A673 (cell line): ENCODE data around the gene MAPRE3. TPM values are rescaled to one million over a fixed set of nuclear protein-coding genes. Genes with fewer than 3 reads are reported as not detected.

Experiments
- BruUV-seq: library from RNA; stranded (reverse); fragments of 400-500 nt; replicated peaks from 2 replicates; lab custom pipeline; 2021; lab: Mats Ljungman, UMichigan
- CTCF ChIA-PET: fragments of 300-600 bp; sonication (Branson Sonifier 250); formaldehyde crosslinking; loops from one replicate; lab custom pipeline; 2022; ENCODE audit warnings: antibody characterized with exemption; lab: Charles Lee
- POLR2A ChIA-PET: fragments of 300-600 bp; sonication (Branson Sonifier 250); formaldehyde crosslinking; loops from one replicate; lab custom pipeline; 2022; ENCODE audit warnings: antibody characterized with exemption; ENCODE audit not compliant: low non-redundant PET; lab: Charles Lee
- DNase-seq: peaks from one replicate; pipeline ENCODE4 v3.0.0-alpha.2; 2015; ENCODE audit warnings: low spot score
- H3K27ac ChIP-seq: fragments of 200-600 bp; sonication (generic); 2 replicates; pipeline ENCODE4 v1.5.1; 2016; ENCODE audit warnings: mixed run types, low read depth, mild to moderate bottlenecking, mixed read lengths, antibody characterized with exemption, low read length; ENCODE audit not compliant: poor library complexity, severe bottlenecking
- H3K27me3 ChIP-seq: fragments of 200-600 bp; sonication (generic); replicated peaks from 2 replicates; pipeline ENCODE4 v1.6.1; 2017; ENCODE audit warnings: mixed run types, low read depth, mild to moderate bottlenecking, mixed read lengths, antibody characterized with exemption, low read length; ENCODE audit not compliant: insufficient read depth, poor library complexity
- H3K36me3 ChIP-seq: fragments of 200-600 bp; sonication (generic); 2 replicates; pipeline ENCODE4 v1.6.1; 2016; ENCODE audit warnings: mixed run types, mild to moderate bottlenecking, mixed read lengths, antibody characterized with exemption, low read length; ENCODE audit not compliant: insufficient read depth, poor library complexity, severe bottlenecking
- H3K4me1 ChIP-seq: fragments of 200-600 bp; sonication (generic); 2 replicates; pipeline ENCODE4 v1.6.1; 2017; ENCODE audit warnings: mixed run types, mild to moderate bottlenecking, mixed read lengths, antibody characterized with exemption, low read length; ENCODE audit not compliant: insufficient read depth, poor library complexity, severe bottlenecking
- H3K4me3 ChIP-seq: fragments of 200-600 bp; sonication (generic); 2 replicates; pipeline ENCODE4 v1.5.1; 2016; ENCODE audit warnings: low read depth, mixed run types, mild to moderate bottlenecking, mixed read lengths, low read length; ENCODE audit not compliant: poor library complexity, severe bottlenecking
- H3K9me3 ChIP-seq: fragments of 200-600 bp; sonication (generic); 2 replicates; pipeline ENCODE4 v1.6.1; 2016; ENCODE audit warnings: mixed run types, low read depth, mild to moderate bottlenecking, mixed read lengths, antibody characterized with exemption, low read length; ENCODE audit not compliant: poor library complexity, severe bottlenecking
- CTCF ChIP-seq: fragments of 300-800, 200-600 bp; sonication (generic); conservative IDR thresholded peaks from 2 replicates; pipeline ENCODE4 v1.5.1; 2017; ENCODE audit warnings: low read depth, mild to moderate bottlenecking, antibody characterized with exemption, low read length, moderate library complexity, mixed read lengths
- EZH2 ChIP-seq: fragments of 200-600 bp; sonication (generic); IDR thresholded peaks from 2 replicates; pipeline ENCODE4 v1.6.1; 2017; ENCODE audit warnings: borderline replicate concordance, low read depth, mild to moderate bottlenecking, mixed read lengths, antibody characterized with exemption, low read length; ENCODE audit not compliant: poor library complexity, severe bottlenecking
- intact Hi-C: fragments of 100-400 bp; cut with micrococcal nuclease; formaldehyde crosslinking; loops from one replicate; pipeline ENCODE4 v1.10.0; 2022; ENCODE audit not compliant: unreplicated experiment
- total RNA-seq: library from RNA; stranded (reverse); gene quantifications from 2 replicates; pipeline ENCODE4 v1.2.3, GENCODE V29; 2021

Gene MAPRE3
- total RNA-seq, 1 experiment from 2014 or later = 8.4 TPM

- Histone ChIP-seq H3K4me1 (no peaks in the 10 kb centered on the region), H3K36me3 (peaks cover 38% of the 10 kb centered on the region), H3K4me3 (no peak overlapping the region), H3K9me3 (no peaks in the 10 kb centered on the region), H3K27me3 (no peaks in the 10 kb centered on the region), H3K27ac (no peak overlapping the region)
- ChIA-PET CTCF (no interaction called here), POLR2A (no interaction called here)
- TF ChIP-seq EZH2 (no peak), CTCF (no peak)
- BruUV-seq = no TSS peak
- intact Hi-C loops = no loop called here
- DNase-seq = no peak
Observed at GRCh38 chr2:27059141-27059820, 88.8 kb downstream of the MAPRE3 start.

- Histone ChIP-seq H3K4me1 (no peaks in the 10 kb centered on the region), H3K9me3 (no peaks in the 10 kb centered on the region), H3K27ac (no peak overlapping the region), H3K36me3 (peaks cover 28% of the 10 kb centered on the region), H3K27me3 (no peaks in the 10 kb centered on the region), H3K4me3 (no peak overlapping the region)
- ChIA-PET CTCF (no interaction called here), POLR2A (interaction anchor here (0.6 kb wide), 1 partner anchor 219 kb away, joined by 9 read pairs; no protein-coding TSS in a partner anchor)
- intact Hi-C loops = no loop called here
- no peak for TF ChIP-seq EZH2
- TF ChIP-seq CTCF = no peak
- BruUV-seq = no TSS peak
- no peak for DNase-seq
Observed at GRCh38 chr2:27060323-27060722, 89.9 kb downstream of the MAPRE3 start.

- ChIA-PET CTCF (no interaction called here), POLR2A (interaction anchor here (0.7 kb wide), 1 partner anchor 278 kb away, joined by 9 read pairs; no protein-coding TSS in a partner anchor)
- intact Hi-C loops = no loop called here
- BruUV-seq = no TSS peak
- DNase-seq = no peak
- Histone ChIP-seq H3K27me3 (no peaks in the 10 kb centered on the region), H3K4me3 (no peak overlapping the region), H3K9me3 (no peaks in the 10 kb centered on the region), H3K27ac (no peak overlapping the region), H3K36me3 (peaks cover 19% of the 10 kb centered on the region), H3K4me1 (peaks cover 6% of the 10 kb centered on the region)
- TF ChIP-seq CTCF = no peak
- TF ChIP-seq EZH2 = no peak
Observed at GRCh38 chr2:27065128-27065527, 94.7 kb downstream of the MAPRE3 start.
